ENCODE data around the gene C10orf143.

C10orf143 gene

GRCh38 chr10:130052193-130052592 is 58.4 kb downstream of the C10orf143 start:
- DNase-seq (ENCODE audit: low read depth) = no peak

- no peak for DNase-seq (ENCODE audit: low read depth)
These were observed 59.9 kb downstream of the C10orf143 start for GRCh38 chr10:130050721-130051120.

DNA sequence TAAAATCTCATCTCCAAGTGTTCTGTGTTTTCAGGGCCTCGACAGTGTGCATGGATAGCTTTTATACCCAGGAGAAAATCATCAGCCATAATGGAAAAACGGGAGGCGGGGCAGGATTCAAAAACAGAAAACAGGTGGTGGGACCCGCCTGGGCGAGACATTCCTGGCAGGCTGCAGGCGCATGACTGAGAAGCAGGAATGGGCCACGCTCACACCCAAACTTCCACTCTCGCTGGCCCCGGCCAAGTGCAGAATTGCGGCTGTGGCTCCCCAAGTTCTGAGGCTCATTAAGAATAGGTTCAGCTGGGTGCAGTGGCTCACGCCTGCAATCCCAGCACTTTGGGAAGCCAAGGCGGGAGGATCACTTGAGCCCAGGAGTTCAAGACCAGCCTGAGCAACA is 60.6 kb downstream of the C10orf143 start:
- no peak for DNase-seq (ENCODE audit: low read depth)

- no peak for DNase-seq (ENCODE audit: low read depth)
These were observed 61.4 kb downstream of the C10orf143 start for GRCh38 chr10:130049244-130049643.

DNA sequence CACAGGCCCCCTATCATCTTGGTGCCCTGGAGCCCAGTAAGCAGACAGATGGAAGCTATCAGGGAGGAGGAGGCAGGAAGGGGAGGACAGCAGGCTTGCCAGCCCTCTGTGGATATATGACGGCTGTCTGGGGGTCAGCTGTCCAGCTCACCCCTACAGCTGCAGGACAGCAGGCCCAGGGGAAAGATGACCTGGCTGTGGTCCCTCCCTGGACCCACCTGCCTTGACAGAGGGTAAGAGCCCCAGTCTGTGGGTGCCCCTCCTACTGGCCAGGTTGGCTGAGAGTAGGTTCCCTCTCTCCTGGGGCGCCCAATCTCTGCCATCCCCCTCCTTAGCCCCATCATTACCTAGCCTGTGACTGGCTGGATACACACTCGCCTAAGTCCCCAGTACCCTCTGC is 62.5 kb downstream of the C10orf143 start:
- DNase-seq (ENCODE audit: low read depth) = no peak

DNA sequence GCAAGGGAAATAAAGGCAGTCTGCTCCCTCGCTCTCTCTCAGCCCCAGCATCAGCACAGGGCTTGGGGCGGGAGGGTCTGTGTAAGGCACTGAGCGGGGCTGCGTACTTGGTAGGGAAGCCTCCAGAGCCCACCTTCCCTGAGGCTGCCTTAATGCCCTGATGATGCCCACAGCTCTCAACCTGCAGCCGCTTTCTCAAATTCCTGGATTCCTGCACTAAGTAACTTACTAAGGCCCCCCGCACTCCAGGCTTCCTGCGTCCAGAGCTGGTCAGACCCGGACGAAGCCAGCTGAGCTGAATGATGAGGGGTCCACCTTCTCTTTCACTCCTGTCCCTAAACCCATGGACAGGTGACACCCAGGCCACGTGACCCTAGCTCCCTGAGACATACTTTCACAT is 63.3 kb downstream of the C10orf143 start:
- DNase-seq (ENCODE audit: low read depth) = no peak

GRCh38 chr10:130046591-130046990 is 64.0 kb downstream of the C10orf143 start:
- DNase-seq (ENCODE audit: low read depth) = no peak

GRCh38 chr10:130045801-130046321 is 64.8 kb downstream of the C10orf143 start:
- DNase-seq (ENCODE audit: low read depth) = no peak

- no peak for DNase-seq (ENCODE audit: low read depth)
These were observed 65.5 kb downstream of the C10orf143 start for GRCh38 chr10:130045091-130045652.

- no peak for DNase-seq (ENCODE audit: low read depth)
These were observed 66.3 kb downstream of the C10orf143 start for GRCh38 chr10:130044067-130045061.

DNA sequence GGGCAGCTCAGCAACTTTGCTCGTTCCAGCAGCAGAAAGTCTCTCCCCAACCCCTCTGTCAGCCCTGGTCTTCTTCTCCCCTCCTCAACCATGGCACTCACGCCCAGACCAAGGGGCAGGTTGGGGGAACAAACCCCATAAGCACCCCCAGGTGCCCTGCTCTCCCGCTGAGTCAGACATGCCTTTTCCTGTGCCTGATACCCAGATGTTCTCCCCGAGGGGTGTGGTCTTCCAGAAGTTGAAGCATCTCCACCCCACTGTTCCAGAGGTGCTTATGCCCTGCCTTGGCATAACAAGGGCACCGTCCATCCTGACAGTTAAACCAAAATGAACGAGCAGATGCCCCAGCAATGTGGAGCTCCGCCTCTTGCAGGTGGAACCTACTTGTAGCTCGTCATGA is 67.1 kb downstream of the C10orf143 start:
- DNase-seq (ENCODE audit: low read depth) = no peak

- no peak for DNase-seq (ENCODE audit: low read depth)
These were observed 68.2 kb downstream of the C10orf143 start for GRCh38 chr10:130042381-130042780.

DNA sequence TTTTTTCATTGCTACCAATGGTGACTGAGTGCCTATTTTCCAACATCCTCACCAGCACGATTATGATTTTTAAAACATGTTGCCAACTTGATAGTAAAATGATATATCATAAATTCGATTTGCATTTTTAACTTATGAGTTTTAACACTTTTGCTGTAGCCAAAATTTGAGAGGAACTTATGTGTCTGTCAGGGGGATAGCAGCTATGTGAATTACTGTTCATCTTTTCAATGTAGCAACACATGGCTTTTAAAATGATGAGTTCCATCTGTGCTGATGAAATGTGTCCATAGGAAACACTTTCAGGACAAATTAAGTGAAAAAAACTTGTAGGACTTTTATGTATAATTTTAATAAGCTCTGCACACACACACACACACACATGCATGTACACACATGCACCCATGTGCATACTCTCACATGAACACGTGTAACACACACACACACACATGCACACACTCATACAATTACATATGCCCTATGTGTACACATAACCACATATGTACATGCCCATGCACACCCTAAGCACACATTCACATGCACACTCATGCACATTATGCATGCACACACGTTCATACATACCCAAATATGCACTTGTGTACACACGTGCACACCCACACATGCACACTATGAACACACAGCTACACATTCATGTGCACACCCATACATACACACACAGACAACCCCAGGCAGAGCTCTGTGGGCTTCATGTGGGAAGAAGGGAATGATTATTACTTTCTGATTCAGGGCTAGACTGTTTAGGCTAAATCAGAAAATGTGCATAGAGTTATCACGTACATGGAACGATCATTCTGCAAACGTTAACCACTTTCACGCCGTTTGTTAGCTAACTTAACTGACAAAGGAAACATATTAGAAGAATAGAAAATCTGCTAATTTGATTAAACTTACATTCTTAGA is 68.9 kb downstream of the C10orf143 start:
- DNase-seq (ENCODE audit: low read depth) = no peak

DNA sequence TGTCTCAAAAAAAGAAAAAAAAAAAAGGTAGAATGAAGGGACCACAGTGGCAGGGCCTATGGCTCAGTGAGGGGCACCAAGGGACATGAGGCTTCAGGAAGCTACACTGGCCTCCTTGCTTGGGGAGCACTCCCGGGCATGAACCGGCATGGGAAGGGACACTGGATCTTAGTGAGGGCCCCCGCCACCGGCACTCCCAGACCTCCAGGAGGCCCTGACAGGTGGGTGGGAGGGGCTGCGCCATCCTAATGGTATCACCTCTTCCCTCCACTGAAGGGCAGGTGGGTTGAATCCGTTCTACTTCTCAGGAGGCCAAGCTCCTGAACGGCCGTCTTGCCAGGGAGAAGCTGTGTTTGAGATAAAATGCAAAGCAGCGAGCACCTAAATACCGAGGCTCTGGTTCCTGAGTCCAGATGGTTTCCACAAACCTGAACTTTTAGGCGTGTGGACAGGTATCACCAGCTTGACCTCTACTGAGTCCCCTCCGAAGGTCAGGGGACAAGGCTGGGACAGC is 69.8 kb downstream of the C10orf143 start:
- DNase-seq (ENCODE audit: low read depth) = no peak

DNA sequence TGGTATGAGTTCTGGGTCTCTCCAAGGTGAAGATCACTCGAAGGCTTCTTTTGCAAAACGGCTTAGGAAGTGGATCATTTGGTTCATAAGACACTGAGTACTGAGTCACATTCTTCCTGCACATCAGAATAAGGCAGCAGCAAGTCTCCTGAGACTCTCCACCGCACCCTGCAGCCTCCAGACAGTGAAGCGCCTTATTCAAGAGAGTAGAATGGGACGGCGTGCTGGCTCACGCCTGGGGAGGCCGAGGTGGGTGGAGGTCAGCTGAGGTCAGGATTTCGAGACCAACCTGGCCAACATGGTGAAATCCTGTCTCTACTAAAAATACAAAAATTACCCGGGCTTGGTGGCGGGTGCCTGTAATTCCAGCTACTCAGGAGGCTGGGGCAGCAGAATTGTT is 70.3 kb downstream of the C10orf143 start:
- no peak for DNase-seq (ENCODE audit: low read depth)

DNA sequence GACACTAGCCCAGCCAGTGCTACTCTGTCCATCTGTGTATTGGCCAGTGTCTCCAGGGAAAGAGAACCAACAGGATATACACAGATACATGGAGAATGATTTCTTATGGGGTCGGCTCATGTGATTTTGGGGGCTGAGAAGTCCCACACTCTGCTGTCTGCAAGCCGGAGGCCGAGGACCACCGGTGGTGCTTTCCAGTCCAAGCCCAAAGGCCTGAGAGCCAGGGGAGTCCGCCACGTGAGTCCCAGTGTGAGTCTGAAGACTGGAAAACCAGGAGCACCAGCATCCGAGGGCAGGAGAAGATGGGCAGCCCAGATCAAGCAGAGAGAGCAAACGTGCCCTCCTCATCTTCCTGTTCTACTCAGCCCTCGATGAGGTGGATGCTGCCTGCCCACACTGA is 71.5 kb downstream of the C10orf143 start:
- no peak for DNase-seq (ENCODE audit: low read depth)

DNA sequence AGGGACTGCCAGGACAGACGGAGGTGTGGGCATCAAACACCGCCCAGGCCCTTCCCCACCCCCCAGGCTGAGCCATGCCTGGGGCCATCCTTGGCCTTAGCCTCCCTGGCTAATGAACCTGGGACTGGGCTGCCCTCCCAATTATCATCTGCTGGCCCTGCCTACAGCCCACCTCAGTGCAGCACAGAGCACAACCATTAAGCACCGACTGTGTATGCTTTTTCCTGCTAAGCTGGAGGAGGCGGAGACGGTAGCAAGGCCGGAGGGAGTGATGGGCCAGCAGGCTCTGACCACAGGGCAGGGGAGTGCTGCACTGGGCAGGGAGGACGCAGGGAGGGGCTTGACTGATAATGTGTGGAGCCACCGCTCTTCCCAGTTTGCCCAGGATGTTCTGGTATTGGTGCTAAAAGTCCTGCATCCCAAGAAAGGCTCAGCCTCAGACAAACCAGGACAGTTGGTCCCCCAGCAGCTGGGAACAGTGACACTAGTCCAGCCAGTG is 72.0 kb downstream of the C10orf143 start:
- DNase-seq (ENCODE audit: low read depth) = no peak

- DNase-seq (ENCODE audit: low read depth) = no peak
These were observed 72.5 kb downstream of the C10orf143 start for GRCh38 chr10:130038019-130038555.

GRCh38 chr10:130037169-130037661 is 73.4 kb downstream of the C10orf143 start:
- DNase-seq (ENCODE audit: low read depth) = no peak

GRCh38 chr10:130036296-130037065 is 74.1 kb downstream of the C10orf143 start:
- no peak for DNase-seq (ENCODE audit: low read depth)
